Measurements from ENCODE around the gene DIPK1C.

- TF ChIP-seq CTCF (conservative IDR thresholded peaks at IDR 0.05; ENCODE audit: low read length) (no peak), EZH2phosphoT487 (IDR thresholded peaks at IDR 0.05; ENCODE audit: borderline replicate concordance) (no peak)
Measured at GRCh38 chr18:74407888-74408287, 49.2 kb downstream of the DIPK1C start.
